Thyroid gland (tissue), 4 donors: Measurements from ENCODE around the gene L3MBTL2. TPM values are rescaled to one million over a fixed set of nuclear protein-coding genes. Genes with fewer than 3 reads are reported as not detected.
A peak's percentile ranks its signal among the peaks of the same experiment; 100 is the strongest.

Experiments used
- DNase-seq, 2 donors: peaks; one replicate each; pipeline ENCODE4 v3.0.0-alpha.2; 2019
- H3K27ac ChIP-seq, 3 donors: fragments of 200-600 bp; sonication (generic); 1 replicate in 2 of 3; 2 replicates in 1 of 3; pipeline ENCODE4 v1.5.1; 2016 to 2019; ENCODE audit warnings: mild to moderate bottlenecking in 1 of 3, moderate library complexity in 1 of 3
- H3K27me3 ChIP-seq: fragments of 200-600 bp; sonication (generic); one replicate; pipeline ENCODE4 v1.5.1; 2019
- H3K36me3 ChIP-seq, 2 donors: fragments of 200-600 bp; sonication (generic); one replicate each; pipeline ENCODE4 v1.5.1; 2016 to 2019
- H3K4me1 ChIP-seq, 2 donors: fragments of 200-600 bp; sonication (generic); one replicate each; pipeline ENCODE4 v1.5.1; 2017 to 2019
- H3K4me3 ChIP-seq, 3 donors: fragments of 200-600 bp; sonication (generic); replicated peaks in 1 of 3; 1 replicate in 2 of 3; 2 replicates in 1 of 3; pipeline ENCODE4 v1.5.1; 2016; ENCODE audit warnings: mild to moderate bottlenecking in 1 of 3
- H3K9me3 ChIP-seq: fragments of 200-600 bp; sonication (generic); one replicate; pipeline ENCODE4 v1.5.1; 2017
- POLR2A ChIP-seq, 2 donors: fragments of 450-650 bp; IDR thresholded peaks; one replicate each; pipeline ENCODE4 v1.6.1; 2017; ENCODE audit warnings: antibody characterized with exemption in 2 of 2, mild to moderate bottlenecking in 2 of 2, moderate library complexity in 1 of 2
- WGBS, 2 donors: methylation state at CpG; one replicate each; pipeline ENCODE4 v1.1.5; 2017; 5-methylcytosine and 5-hydroxymethylcytosine counted together
- intact Hi-C: fragments of 100-400 bp; cut with DNase I; formaldehyde crosslinking; loops from one replicate; pipeline ENCODE4 v1.15.1; 2023
- total RNA-seq, 4 donors: library from RNA; depleted of rRNA; stranded (reverse); fragments of >200 nt; gene quantifications; one replicate each; pipeline ENCODE4 v1.2.3, GENCODE V29; 2016
- TF ChIP-seq, protein P1 (sequence below), 6 experiments: fragments of 200-600 bp in 3 of 6; fragments of 450-650 bp in 3 of 6; sonication (generic) in 3 of 6; IDR thresholded peaks; one replicate each; pipeline ENCODE4 v1.5.1; 2016 to 2019; ENCODE audit warnings: antibody characterized with exemption in 6 of 6, mild to moderate bottlenecking in 2 of 6, inconsistent platforms in 1 of 6, moderate library complexity in 1 of 6

L3MBTL2 gene
- total RNA-seq, 4 donors from 2014 or later, result 17.2 to 29.2 (median 20.7) TPM

DNA sequence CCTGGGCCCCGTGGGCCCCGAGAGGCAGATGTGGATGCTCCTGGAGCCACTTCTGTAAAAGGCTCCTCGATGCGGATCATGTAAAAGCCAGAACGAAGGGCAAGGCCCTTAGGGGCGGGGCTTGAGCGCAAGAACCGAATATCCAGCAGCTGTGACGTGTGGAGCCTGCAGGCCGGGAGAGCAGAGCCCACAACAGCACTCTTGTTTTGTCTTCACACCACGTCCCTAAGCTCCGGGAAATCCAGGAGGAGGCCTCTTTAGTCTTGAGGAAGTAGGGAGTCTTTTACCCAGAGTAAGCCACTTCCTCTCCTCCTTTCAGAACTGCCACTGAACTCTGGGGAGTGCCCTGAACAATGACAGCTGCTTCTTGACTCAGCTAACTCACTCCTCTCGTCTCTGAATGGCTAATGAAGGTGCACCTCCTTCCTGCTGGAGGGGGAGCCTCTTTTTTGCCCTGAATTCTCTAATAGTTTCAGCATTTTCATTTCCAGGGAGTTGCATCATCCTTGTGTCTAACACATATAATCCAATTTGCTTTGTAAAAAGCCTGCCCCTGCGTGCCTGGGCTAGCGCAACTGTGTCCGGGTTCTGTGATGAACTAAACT lies 12.5 kb downstream of the L3MBTL2 start:
- Histone ChIP-seq H3K36me3 (peaks cover 15 to 27% of the 10 kb centered on the region in 2 donors), H3K9me3 (no peaks in the 10 kb centered on the region), H3K27ac (peak overlapping the region; percentile 42 to 54 (median 53)), H3K27me3 (no peaks in the 10 kb centered on the region), H3K4me3 (no peak overlapping the region), H3K4me1 (no peaks in the 10 kb centered on the region)
- intact Hi-C loops, result no loop called here
- 55 to 66% methylated on average over 16 of the region's 16 CpGs for WGBS, 2 donors
- no peak for TF ChIP-seq POLR2A (IDR thresholded peaks at IDR 0.05)
- TF ChIP-seq, protein P1, sequence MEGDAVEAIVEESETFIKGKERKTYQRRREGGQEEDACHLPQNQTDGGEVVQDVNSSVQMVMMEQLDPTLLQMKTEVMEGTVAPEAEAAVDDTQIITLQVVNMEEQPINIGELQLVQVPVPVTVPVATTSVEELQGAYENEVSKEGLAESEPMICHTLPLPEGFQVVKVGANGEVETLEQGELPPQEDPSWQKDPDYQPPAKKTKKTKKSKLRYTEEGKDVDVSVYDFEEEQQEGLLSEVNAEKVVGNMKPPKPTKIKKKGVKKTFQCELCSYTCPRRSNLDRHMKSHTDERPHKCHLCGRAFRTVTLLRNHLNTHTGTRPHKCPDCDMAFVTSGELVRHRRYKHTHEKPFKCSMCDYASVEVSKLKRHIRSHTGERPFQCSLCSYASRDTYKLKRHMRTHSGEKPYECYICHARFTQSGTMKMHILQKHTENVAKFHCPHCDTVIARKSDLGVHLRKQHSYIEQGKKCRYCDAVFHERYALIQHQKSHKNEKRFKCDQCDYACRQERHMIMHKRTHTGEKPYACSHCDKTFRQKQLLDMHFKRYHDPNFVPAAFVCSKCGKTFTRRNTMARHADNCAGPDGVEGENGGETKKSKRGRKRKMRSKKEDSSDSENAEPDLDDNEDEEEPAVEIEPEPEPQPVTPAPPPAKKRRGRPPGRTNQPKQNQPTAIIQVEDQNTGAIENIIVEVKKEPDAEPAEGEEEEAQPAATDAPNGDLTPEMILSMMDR (IDR thresholded peaks at IDR 0.05), result no peak
- peak in 1 of 2 donors; percentile 17 for DNase-seq

DNA sequence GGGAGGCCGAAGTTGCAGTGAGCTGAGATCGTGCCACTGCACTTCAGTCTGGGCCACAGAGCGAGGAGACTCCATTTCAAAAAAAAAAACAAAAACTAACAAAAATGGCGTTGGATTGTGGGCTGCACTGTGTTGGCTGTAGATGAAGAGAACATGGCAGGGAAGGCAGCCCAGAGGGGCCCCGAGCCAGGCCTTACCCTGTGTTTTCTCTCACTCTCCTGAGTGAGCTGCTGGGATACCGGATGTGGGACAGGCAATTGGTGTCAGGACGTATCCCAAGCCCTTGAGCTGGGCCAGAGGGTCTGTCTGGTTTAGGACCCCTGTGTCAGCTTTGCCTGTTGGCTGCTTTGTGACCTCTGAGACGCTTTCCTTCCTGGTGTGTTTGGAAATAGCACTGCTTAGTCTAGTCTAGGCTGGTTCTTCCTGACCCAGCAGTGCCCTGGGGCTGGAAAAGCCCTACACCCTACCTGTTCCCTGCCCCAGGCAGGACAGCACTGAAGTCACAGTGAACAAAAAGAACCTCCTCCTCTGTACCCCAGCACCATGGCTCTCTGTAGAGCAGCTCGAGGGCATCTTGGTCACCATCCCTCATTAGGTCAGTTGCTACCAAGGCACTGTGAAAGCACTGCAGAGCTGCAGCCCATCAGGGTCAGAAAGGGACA lies 17.9 kb downstream of the L3MBTL2 start:
- peaks cover 50 to 64% of the 10 kb centered on the region in 2 donors for H3K36me3 ChIP-seq
- 78 to 89% methylated on average over 8 to 9 of the region's 9 CpGs for WGBS, 2 donors
- no peaks in the 10 kb centered on the region for H3K27me3 ChIP-seq
- no peaks in the 10 kb centered on the region for H3K4me1 ChIP-seq
- no peaks in the 10 kb centered on the region for H3K9me3 ChIP-seq
- no peak overlapping the region for H3K27ac ChIP-seq
- no peak for DNase-seq
- intact Hi-C loops, result no loop called here
- TF ChIP-seq POLR2A (IDR thresholded peaks at IDR 0.05), result no peak
- TF ChIP-seq, protein P1 (IDR thresholded peaks at IDR 0.05), result no peak
- no peak overlapping the region for H3K4me3 ChIP-seq

DNA sequence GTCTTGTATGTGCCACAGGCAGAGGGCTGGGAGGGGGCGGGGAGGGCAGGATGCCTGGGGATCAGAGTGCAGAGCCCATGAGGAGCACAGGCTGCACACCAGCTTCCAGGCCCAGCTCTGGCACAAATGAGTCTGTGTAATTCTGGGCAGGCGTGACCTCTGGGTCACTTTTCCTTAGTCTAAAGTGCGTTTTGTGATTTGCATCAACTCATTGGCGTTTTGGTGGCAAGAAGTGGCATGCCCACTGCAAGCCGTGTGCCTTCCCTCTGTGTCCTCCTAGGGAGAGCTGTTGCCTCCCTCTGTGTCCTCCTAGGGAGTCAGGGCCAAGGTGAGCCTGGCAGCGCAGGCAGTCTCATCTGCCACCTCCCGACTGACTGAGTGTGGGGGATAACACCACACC lies 18.4 kb downstream of the L3MBTL2 start:
- no peaks in the 10 kb centered on the region for H3K9me3 ChIP-seq
- no peak overlapping the region for H3K27ac ChIP-seq
- no peak for DNase-seq
- H3K4me3 ChIP-seq, result no peak overlapping the region
- peaks cover 50 to 67% of the 10 kb centered on the region in 2 donors for H3K36me3 ChIP-seq
- TF ChIP-seq, protein P1 (IDR thresholded peaks at IDR 0.05), result no peak
- TF ChIP-seq POLR2A (IDR thresholded peaks at IDR 0.05), result no peak
- WGBS, 2 donors, result 85% methylated on average over 7 of the region's 7 CpGs
- no peaks in the 10 kb centered on the region for H3K27me3 ChIP-seq
- intact Hi-C loops, result no loop called here
- no peaks in the 10 kb centered on the region for H3K4me1 ChIP-seq

DNA sequence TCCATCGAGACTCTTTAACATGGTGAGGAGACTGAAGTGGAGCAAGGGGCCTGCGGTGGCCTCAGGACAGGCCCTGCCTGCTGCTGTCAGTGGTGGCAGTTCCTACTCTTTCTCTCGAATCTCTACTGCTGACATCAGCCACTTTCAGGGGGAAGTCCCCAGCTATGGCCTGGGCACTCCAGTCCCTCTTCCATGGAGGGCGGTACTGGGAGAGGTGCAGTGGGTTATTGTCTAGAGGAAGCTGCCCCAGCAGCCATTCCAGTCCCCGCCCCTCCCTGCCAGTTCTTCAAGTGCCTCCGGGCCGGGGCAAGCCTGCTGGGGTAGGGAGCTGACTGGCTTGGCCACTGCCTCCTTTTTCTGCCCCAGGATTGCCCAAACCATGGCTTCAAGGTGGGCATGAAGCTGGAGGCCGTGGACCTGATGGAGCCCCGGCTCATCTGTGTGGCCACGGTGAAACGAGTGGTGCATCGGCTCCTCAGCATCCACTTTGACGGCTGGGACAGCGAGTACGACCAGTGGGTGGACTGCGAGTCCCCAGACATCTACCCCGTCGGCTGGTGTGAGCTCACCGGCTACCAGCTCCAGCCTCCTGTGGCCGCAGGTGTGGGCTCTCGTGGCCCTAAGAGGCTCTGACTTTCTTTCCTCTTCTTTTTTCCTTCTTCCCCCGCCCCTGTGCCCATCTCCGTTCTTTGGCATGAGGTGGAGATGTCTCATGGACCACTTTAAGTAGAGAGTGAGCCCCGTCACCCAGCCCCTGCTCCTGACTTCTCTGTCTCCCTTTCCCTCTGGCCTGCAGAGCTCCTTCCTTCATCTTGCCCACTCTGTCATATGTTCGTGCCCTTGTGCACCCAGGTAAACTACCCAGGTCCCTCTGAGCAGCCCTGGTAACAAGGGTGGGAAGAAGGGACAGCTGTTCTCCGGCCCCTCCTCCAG lies 21.9 kb downstream of the L3MBTL2 start:
- Histone ChIP-seq H3K4me1 (no peaks in the 10 kb centered on the region), H3K9me3 (no peaks in the 10 kb centered on the region), H3K36me3 (peaks cover 45 to 50% of the 10 kb centered on the region in 2 donors), H3K27me3 (no peaks in the 10 kb centered on the region), H3K27ac (no peak overlapping the region), H3K4me3 (no peak overlapping the region)
- WGBS, 2 donors, result 94 to 98% methylated on average over 17 to 22 of the region's 26 CpGs
- TF ChIP-seq, protein P1 (IDR thresholded peaks at IDR 0.05), result no peak
- TF ChIP-seq POLR2A (IDR thresholded peaks at IDR 0.05), result no peak
- DNase-seq, result no peak
- intact Hi-C loops, result no loop called here
